Measurements from ENCODE around the gene GPBP1L1. TPM values are rescaled to one million over a fixed set of nuclear protein-coding genes. Genes with fewer than 3 reads are reported as not detected.
"Not testable (repeated sequence)": the region's sequence is repeated elsewhere in the genome, so short reads cannot be mapped to it uniquely, and the experiment has no call there.

Gene GPBP1L1
- total RNA-seq, 1 donor from 2014 or later: 102 TPM

DNA sequence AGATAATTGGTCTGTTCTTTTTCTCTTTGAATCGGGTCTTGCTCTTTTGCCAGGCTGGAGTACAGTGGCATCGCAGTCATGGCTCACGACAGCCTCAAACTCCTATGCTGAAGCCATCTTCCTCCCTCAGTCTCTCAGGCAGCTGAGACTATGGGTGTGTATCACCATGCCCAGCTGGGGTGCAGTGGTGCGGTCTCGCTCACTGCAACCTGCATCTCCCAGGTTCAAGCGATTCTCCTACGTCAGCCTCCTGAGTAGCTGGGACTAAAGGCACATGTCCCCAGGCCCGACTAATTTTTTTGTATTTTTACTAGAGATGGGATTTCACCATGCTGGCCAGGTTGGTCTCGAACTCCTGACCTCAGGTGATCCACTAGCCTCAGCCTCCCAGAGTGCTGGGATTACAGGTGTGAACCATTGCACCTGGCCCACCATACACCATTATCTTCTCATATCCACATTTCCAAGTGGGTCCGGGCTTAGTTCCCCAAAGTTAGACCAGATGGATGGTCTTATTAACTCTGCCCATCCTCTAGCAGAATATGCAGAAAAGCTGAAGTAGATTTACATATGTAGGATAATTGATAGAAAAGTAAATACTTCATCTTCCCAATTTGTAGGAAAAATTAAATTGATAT, 75.6 kb downstream of the GPBP1L1 start:
- Mint-ChIP-seq H3K27me3 (ENCODE audit: unreplicated experiment) (peaks cover 5% of the 10 kb centered on the region), H3K9me3 (ENCODE audit: unreplicated experiment) (no peaks in the 10 kb centered on the region), H3K4me1 (ENCODE audit: unreplicated experiment) (peaks cover 19% of the 10 kb centered on the region), H3K27ac (ENCODE audit: unreplicated experiment) (no peak overlapping the region), H3K36me3 (ENCODE audit: low read depth, unreplicated experiment) (peaks cover 24% of the 10 kb centered on the region), H3K4me3 (ENCODE audit: unreplicated experiment) (no peak overlapping the region)
- DNase-seq (ENCODE audit: low spot score): no peak
- TF ChIP-seq, protein P1, sequence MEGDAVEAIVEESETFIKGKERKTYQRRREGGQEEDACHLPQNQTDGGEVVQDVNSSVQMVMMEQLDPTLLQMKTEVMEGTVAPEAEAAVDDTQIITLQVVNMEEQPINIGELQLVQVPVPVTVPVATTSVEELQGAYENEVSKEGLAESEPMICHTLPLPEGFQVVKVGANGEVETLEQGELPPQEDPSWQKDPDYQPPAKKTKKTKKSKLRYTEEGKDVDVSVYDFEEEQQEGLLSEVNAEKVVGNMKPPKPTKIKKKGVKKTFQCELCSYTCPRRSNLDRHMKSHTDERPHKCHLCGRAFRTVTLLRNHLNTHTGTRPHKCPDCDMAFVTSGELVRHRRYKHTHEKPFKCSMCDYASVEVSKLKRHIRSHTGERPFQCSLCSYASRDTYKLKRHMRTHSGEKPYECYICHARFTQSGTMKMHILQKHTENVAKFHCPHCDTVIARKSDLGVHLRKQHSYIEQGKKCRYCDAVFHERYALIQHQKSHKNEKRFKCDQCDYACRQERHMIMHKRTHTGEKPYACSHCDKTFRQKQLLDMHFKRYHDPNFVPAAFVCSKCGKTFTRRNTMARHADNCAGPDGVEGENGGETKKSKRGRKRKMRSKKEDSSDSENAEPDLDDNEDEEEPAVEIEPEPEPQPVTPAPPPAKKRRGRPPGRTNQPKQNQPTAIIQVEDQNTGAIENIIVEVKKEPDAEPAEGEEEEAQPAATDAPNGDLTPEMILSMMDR (IDR thresholded peaks at IDR 0.05; ENCODE audit: unreplicated experiment): no peak

GRCh38 chr1:45608175-45609156, 77.9 kb downstream of the GPBP1L1 start:
- Mint-ChIP-seq H3K27ac (ENCODE audit: unreplicated experiment) (peak overlapping the region; percentile 84), H3K36me3 (ENCODE audit: low read depth, unreplicated experiment) (peaks cover 22% of the 10 kb centered on the region)
- no peak for DNase-seq (ENCODE audit: low spot score)

DNA sequence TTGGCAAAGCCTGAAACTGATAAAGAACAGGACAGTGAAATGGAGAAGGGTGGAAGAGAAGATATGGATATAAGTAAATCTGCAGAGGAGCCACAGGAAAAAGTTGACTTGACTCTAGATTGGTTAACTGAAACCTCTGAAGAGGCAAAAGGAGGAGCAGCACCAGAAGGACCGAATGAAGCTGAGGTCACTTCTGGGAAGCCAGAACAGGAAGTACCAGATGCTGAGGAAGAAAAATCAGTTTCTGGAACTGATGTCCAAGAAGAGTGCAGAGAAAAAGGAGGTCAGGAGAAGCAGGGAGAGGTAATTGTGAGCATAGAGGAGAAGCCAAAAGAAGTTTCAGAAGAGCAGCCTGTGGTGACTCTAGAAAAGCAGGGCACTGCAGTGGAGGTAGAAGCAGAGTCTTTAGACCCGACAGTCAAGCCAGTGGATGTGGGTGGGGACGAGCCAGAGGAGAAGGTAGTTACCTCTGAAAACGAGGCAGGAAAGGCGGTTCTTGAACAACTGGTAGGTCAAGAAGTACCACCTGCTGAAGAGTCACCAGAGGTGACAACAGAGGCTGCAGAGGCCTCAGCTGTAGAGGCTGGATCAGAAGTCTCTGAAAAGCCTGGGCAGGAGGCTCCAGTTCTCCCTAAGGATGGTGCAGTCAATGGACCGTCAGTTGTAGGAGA, 78.8 kb downstream of the GPBP1L1 start:
- peak overlapping the region; percentile 84 for H3K27ac Mint-ChIP-seq (ENCODE audit: unreplicated experiment)
- TF ChIP-seq, protein P1 (IDR thresholded peaks at IDR 0.05; ENCODE audit: unreplicated experiment): no peak
- no peak for DNase-seq (ENCODE audit: low spot score)
- no peaks in the 10 kb centered on the region for H3K9me3 Mint-ChIP-seq (ENCODE audit: unreplicated experiment)
- peaks cover 18% of the 10 kb centered on the region for H3K36me3 Mint-ChIP-seq (ENCODE audit: low read depth, unreplicated experiment)
- H3K4me1 Mint-ChIP-seq (ENCODE audit: unreplicated experiment): peaks cover 19% of the 10 kb centered on the region
- H3K4me3 Mint-ChIP-seq (ENCODE audit: unreplicated experiment): peak overlapping the region; percentile 8
- peaks cover 5% of the 10 kb centered on the region for H3K27me3 Mint-ChIP-seq (ENCODE audit: unreplicated experiment)

More at GRCh38 chr1:45608175-45609156, 77.9 kb downstream of the GPBP1L1 start:
- Mint-ChIP-seq H3K4me3 (ENCODE audit: unreplicated experiment) (peak overlapping the region; percentile 13), H3K9me3 (ENCODE audit: unreplicated experiment) (no peaks in the 10 kb centered on the region), H3K27me3 (ENCODE audit: unreplicated experiment) (peaks cover 5% of the 10 kb centered on the region), H3K4me1 (ENCODE audit: unreplicated experiment) (peaks cover 19% of the 10 kb centered on the region)
- TF ChIP-seq, protein P1 (IDR thresholded peaks at IDR 0.05; ENCODE audit: unreplicated experiment): no peak

DNA sequence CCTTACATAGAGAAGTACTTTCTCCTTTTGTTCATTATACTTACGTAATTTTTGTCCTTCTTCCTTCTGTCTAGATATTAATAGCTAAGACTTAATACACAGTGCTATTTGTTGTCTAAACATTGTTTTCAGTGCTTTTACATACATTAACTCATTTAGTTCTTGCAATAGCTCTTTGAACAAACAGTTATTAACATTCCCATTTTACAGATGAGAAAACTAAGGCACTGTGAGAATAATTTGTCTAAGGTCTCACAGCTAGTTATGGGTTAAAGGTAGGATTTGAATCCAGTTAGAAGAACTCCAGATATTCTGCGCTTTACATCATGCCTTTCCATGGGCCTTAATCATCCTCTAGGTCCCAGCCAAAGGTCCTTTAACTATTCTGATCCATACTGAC, 82.1 kb downstream of the GPBP1L1 start:
- H3K36me3 Mint-ChIP-seq (ENCODE audit: low read depth, unreplicated experiment): peaks cover 18% of the 10 kb centered on the region
- no peak overlapping the region for H3K27ac Mint-ChIP-seq (ENCODE audit: unreplicated experiment)
- H3K27me3 Mint-ChIP-seq (ENCODE audit: unreplicated experiment): peaks cover 5% of the 10 kb centered on the region
- H3K9me3 Mint-ChIP-seq (ENCODE audit: unreplicated experiment): no peaks in the 10 kb centered on the region
- peaks cover 19% of the 10 kb centered on the region for H3K4me1 Mint-ChIP-seq (ENCODE audit: unreplicated experiment)
- DNase-seq (ENCODE audit: low spot score): no peak
- H3K4me3 Mint-ChIP-seq (ENCODE audit: unreplicated experiment): no peak overlapping the region
- TF ChIP-seq, protein P1 (IDR thresholded peaks at IDR 0.05; ENCODE audit: unreplicated experiment): no peak

DNA sequence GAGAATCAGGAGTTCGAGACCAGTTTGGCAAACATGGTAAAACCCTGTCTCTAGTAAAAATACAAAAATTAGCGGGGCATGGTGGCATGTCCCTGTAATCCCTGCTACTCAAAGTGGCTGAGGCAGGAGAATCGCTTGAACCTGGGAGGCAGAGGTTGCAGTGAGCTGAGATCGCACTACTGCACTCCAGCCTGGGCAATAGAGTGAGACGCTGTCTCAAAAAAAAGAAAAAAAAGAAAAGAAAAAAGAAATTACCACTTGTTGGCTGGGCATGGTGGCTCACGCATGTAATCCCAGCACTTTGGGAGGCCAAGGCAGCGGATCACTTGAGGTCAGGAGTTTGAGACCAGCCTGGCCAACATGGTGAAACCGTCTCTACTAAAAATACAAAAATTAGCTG, 89.6 kb downstream of the GPBP1L1 start:
- H3K27me3 Mint-ChIP-seq (ENCODE audit: unreplicated experiment): not testable (repeated sequence)

More for the DNA sequence above, 89.6 kb downstream of the GPBP1L1 start:
- H3K9me3 Mint-ChIP-seq (ENCODE audit: unreplicated experiment); DNase-seq (ENCODE audit: low spot score); H3K4me1 Mint-ChIP-seq (ENCODE audit: unreplicated experiment); H3K27ac Mint-ChIP-seq (ENCODE audit: unreplicated experiment); H3K4me3 Mint-ChIP-seq (ENCODE audit: unreplicated experiment): not testable (repeated sequence)
- peaks cover 16% of the 10 kb centered on the region for H3K36me3 Mint-ChIP-seq (ENCODE audit: low read depth, unreplicated experiment)
